Chondrocyte (in vitro differentiated cells): ENCODE results near the gene TXLNA. TPM values are rescaled to one million over a fixed set of nuclear protein-coding genes. Genes with fewer than 3 reads are reported as not detected.

ENCODE experiments used
- DNase-seq: peaks from one replicate; pipeline ENCODE4 v3.0.0; 2021; ENCODE audit warnings: mixed read lengths, low spot score
- H3K27ac Mint-ChIP-seq: one replicate; pipeline ENCODE4 v1.8.0; 2021; ENCODE audit warnings: mild to moderate bottlenecking, moderate library complexity, mixed read lengths; ENCODE audit not compliant: unreplicated experiment
- H3K27me3 Mint-ChIP-seq: 2 replicates; pipeline ENCODE4 v1.8.0; 2021; ENCODE audit warnings: low read depth, mixed read lengths
- H3K36me3 Mint-ChIP-seq: 2 replicates; pipeline ENCODE4 v1.8.0; 2021; ENCODE audit warnings: low read depth, mixed read lengths
- H3K4me1 Mint-ChIP-seq: 2 replicates; pipeline ENCODE4 v1.8.0; 2021; ENCODE audit warnings: low read depth, mild to moderate bottlenecking, mixed read lengths
- H3K4me3 Mint-ChIP-seq: one replicate; pipeline ENCODE4 v1.8.0; 2021; ENCODE audit warnings: mild to moderate bottlenecking, moderate library complexity, mixed read lengths; ENCODE audit not compliant: unreplicated experiment
- H3K9me3 Mint-ChIP-seq: 2 replicates; pipeline ENCODE4 v1.8.0; 2021; ENCODE audit warnings: low read depth, mixed read lengths
- CTCF ChIP-seq: fragments of 200-600 bp; sonication (generic); IDR thresholded peaks from 2 replicates; pipeline ENCODE4 v1.5.0; 2021; ENCODE audit warnings: antibody characterized with exemption, mild to moderate bottlenecking, moderate library complexity
- total RNA-seq: library from RNA; stranded (reverse); gene quantifications from 3 replicates; pipeline ENCODE4 v1.2.1, GENCODE V29; 2021

TXLNA gene
- total RNA-seq, 1 donor from 2014 or later = 86.7 TPM

GRCh38 chr1:32186491-32186890, 7.0 kb downstream of the TXLNA start:
- Mint-ChIP-seq H3K9me3 (no peaks in the 10 kb centered on the region), H3K4me3 (no peak overlapping the region), H3K27ac (peak overlapping the region; percentile 94), H3K36me3 (peaks cover 42% of the 10 kb centered on the region), H3K4me1 (peaks cover 39% of the 10 kb centered on the region), H3K27me3 (no peaks in the 10 kb centered on the region)
- no peak for DNase-seq
- TF ChIP-seq CTCF = no peak

GRCh38 chr1:32187850-32188249, 8.4 kb downstream of the TXLNA start:
- no peak for DNase-seq
- no peak overlapping the region for H3K4me3 Mint-ChIP-seq
- H3K27me3 Mint-ChIP-seq = no peaks in the 10 kb centered on the region
- H3K36me3 Mint-ChIP-seq = peaks cover 51% of the 10 kb centered on the region
- H3K27ac Mint-ChIP-seq = no peak overlapping the region
- no peaks in the 10 kb centered on the region for H3K9me3 Mint-ChIP-seq
- peaks cover 27% of the 10 kb centered on the region for H3K4me1 Mint-ChIP-seq
- no peak for TF ChIP-seq CTCF

- peaks cover 64% of the 10 kb centered on the region for H3K36me3 Mint-ChIP-seq
- peak overlapping the region; percentile 71 for H3K27ac Mint-ChIP-seq
- TF ChIP-seq CTCF = no peak
- no peaks in the 10 kb centered on the region for H3K27me3 Mint-ChIP-seq
- DNase-seq = no peak
- peaks cover 11% of the 10 kb centered on the region for H3K4me1 Mint-ChIP-seq
- no peak overlapping the region for H3K4me3 Mint-ChIP-seq
- H3K9me3 Mint-ChIP-seq = no peaks in the 10 kb centered on the region
These were observed 12.9 kb downstream of the TXLNA start for GRCh38 chr1:32192220-32192948.

GRCh38 chr1:32194984-32195383, 15.5 kb downstream of the TXLNA start:
- Mint-ChIP-seq H3K4me1 (peaks cover 32% of the 10 kb centered on the region), H3K27ac (peak overlapping the region; percentile 17), H3K9me3 (no peaks in the 10 kb centered on the region), H3K36me3 (peaks cover 58% of the 10 kb centered on the region), H3K27me3 (no peaks in the 10 kb centered on the region), H3K4me3 (no peak overlapping the region)
- no peak for DNase-seq
- no peak for TF ChIP-seq CTCF

- peaks cover 36% of the 10 kb centered on the region for H3K4me1 Mint-ChIP-seq
- peak overlapping the region; percentile 17 for H3K27ac Mint-ChIP-seq
- H3K36me3 Mint-ChIP-seq = peaks cover 56% of the 10 kb centered on the region
- no peak overlapping the region for H3K4me3 Mint-ChIP-seq
- no peak for DNase-seq
- H3K27me3 Mint-ChIP-seq = no peaks in the 10 kb centered on the region
- no peaks in the 10 kb centered on the region for H3K9me3 Mint-ChIP-seq
- TF ChIP-seq CTCF = no peak
These were observed 16.1 kb downstream of the TXLNA start for GRCh38 chr1:32195531-32195930.
